GM12891 (cell line): ENCODE results near the gene HEATR9.

Source experiments
- DNase-seq: peaks from one replicate; pipeline ENCODE4 v3.0.0; 2011; ENCODE audit warnings: low spot score; ENCODE audit not compliant: insufficient read length
- FAIRE-seq: peaks from 2 replicates; lab custom pipeline; 2011; peaks lifted over from hg19 to GRCh38; lab: Jason Lieb, UNC
- PAX5 ChIP-seq: IDR thresholded peaks from 2 replicates; pipeline ENCODE4 v1.6.1; 2011; ENCODE audit warnings: low read length, moderate library complexity, mild to moderate bottlenecking; ENCODE audit not compliant: insufficient read depth, severe bottlenecking
- POLR2A ChIP-seq: IDR thresholded peaks from 2 replicates; pipeline ENCODE4 v1.6.1; 2011; ENCODE audit warnings: low read depth, low read length, control low read depth
- POLR2AphosphoS5 ChIP-seq: IDR thresholded peaks from 2 replicates; pipeline ENCODE4 v1.6.1; 2011; ENCODE audit warnings: low read depth, low read length, control low read depth
- POU2F2 ChIP-seq: IDR thresholded peaks from 2 replicates; pipeline ENCODE4 v1.6.1; 2011; ENCODE audit warnings: low read depth, mild to moderate bottlenecking, control low read depth, low read length, moderate library complexity
- SPI1 ChIP-seq: IDR thresholded peaks from 2 replicates; pipeline ENCODE4 v1.6.1; 2011; ENCODE audit warnings: low read depth, low read length, control low read depth
- TAF1 ChIP-seq: IDR thresholded peaks from 2 replicates; pipeline ENCODE4 v1.6.1; 2011; ENCODE audit warnings: low read depth, low read length, control low read depth

Gene HEATR9

DNA sequence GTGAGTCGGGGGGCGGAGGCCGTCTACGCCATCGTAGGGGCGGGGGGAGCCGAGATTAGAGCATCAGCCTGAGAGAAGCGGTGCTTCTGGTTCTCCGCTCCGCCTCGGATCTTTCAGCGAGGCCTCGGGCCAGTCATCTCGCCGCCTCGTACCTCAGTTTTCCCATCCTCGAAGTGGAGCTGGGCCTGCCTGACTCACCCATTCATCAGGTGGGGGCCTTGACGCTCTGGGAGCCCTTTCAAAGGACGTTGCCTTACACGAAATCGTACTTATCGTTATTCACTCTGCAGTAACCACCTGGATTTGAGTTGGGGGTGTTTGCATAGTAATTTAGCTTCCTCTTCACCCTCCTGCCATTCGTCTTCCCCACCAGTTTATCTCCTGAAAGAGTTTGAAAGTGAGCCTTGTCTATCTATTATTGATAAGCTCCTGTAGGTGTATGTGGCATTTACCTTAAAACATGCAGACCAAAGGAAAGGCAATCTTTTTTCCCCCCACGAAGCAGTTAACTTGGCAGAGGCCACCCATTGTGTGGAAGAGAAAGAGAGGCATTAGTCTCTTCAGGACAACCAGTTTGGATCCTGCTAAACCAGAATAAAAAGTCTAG is 58.7 kb downstream of the HEATR9 start:
- TF ChIP-seq PAX5 (no peak), SPI1 (no peak), POU2F2 (no peak), TAF1 (no peak), POLR2AphosphoS5 (no peak), POLR2A (no peak)
- no peak for DNase-seq
- no peak for FAIRE-seq

DNA sequence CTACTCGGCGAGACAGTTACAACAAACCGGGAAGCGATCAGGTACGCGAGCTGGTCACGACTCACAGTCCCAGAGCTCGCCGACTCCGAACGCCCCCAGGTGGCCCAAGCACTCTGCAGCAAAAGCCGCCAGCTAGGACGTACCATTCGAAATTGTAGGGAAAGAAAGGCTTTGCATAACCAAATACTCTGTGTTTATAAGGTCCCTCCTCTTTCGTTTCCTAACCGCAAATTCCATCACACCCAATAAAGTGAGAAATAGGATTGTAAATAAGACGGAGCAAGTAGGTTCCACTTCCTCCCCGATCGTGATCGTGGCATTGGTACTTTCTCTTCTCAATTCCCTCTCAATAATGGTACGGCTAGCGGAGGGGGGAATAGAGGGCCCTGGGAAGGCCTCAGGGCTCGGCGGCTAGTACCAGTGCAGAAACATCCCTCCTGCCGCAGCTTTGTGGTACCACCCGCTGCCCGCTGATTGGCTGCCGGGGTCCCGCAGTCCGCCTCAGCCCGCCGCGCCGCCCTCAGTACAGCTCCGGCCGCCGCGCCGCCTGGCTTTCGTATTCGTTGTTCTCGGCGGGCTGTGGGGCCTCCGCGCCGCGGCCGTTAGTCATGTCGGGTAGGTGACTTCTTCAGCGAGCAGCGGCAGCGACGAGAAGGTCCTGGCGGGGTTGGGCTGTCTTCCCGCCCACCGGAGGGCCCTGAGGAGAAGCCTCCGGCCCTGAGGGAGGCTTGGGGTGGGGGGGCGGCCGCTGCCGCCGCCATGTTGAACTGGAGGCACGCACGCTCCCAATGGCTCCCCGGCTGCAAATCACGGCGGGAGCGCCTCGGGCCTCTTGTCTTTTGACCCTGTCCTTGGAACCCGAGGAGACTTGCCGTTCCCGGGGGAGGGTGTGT is 59.5 kb downstream of the HEATR9 start, which contains the start of gene TAF15:
Gene TAF15 (plus strand): TSS at position 523 of the 893 bp plus-strand sequence. CDS start 86 bp downstream, at position 609.
- FAIRE-seq (no peak), DNase-seq (peak; percentile 79)
- no peak for TF ChIP-seq PAX5
- TF ChIP-seq POLR2A = peak; percentile 93
- TF ChIP-seq POLR2AphosphoS5 = peak; percentile 94
- peak; percentile 79; the same call in 1 of the 2 replicates for TF ChIP-seq POU2F2
- peak; percentile 89 for TF ChIP-seq SPI1
- TF ChIP-seq TAF1 = peak; percentile 95

GRCh38 chr17:35808240-35808961 is 60.3 kb downstream of the HEATR9 start:
- TF ChIP-seq TAF1 (no peak), PAX5 (no peak), POLR2AphosphoS5 (no peak), POLR2A (no peak), POU2F2 (no peak), SPI1 (no peak)
- DNase-seq = no peak
- no peak for FAIRE-seq

DNA sequence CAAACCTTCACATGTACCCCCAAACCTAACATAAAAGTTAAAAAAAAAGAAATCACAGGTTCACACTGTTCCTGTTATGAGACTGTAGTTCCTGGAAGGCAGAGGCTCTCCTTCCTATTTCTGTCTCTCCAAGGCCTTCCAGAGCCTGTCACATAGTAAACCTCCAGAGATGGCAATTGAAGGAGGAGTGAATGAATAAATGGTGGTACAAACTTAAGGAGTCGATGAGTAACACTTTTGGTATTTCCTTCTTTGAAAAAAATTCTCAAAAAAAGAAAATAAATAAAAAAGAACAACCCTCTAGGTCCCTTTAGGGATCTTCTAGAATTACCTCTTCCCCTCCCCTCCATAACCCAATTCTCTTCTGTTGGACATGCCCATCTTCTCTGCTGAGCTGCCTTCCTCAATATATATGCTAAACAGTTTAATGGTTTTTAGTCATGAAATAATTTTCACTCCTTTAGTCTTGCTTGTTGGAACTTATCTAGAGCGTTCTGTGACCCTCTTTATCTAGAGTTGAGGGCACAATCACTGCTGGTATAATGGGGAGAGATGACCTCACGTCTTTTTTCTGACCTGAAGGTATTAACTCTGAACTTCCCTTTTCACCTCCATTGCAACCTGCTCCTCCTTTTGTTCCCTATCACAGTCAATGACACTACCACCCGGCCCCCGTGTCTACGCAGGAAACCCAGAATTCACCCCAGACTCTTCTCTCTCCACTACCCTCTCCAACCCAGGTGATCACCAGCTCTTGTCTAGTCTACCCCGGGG is 61.1 kb downstream of the HEATR9 start:
- FAIRE-seq (no peak), DNase-seq (no peak)
- TF ChIP-seq PAX5 (no peak), POU2F2 (no peak), TAF1 (no peak), POLR2A (no peak), SPI1 (no peak), POLR2AphosphoS5 (no peak)
